OCI-LY1 (cell line): ENCODE measurements around the gene CRAT.

Source experiments
- H2AFZ ChIP-seq: fragments of 200-600 bp; sonication (generic), shearing (Covaris generic); 2 replicates; pipeline ENCODE4 v1.6.0; 2014; ENCODE audit warnings: antibody characterized with exemption, mild to moderate bottlenecking, low read length
- H3F3A ChIP-seq: fragments of 200-600 bp; sonication (generic), shearing (Covaris generic); 2 replicates; pipeline ENCODE4 v1.6.0; 2014; ENCODE audit warnings: mild to moderate bottlenecking, antibody characterized with exemption, low read length, moderate library complexity; ENCODE audit not compliant: insufficient read depth
- H3K27ac ChIP-seq: fragments of 200-600 bp; sonication (generic); 2 replicates; pipeline ENCODE4 v1.5.1; 2014; ENCODE audit warnings: low read length, mixed run types, mild to moderate bottlenecking, low read depth; ENCODE audit not compliant: poor library complexity, severe bottlenecking
- H3K27me3 ChIP-seq: fragments of 200-600 bp; sonication (generic); 2 replicates; pipeline ENCODE4 v1.6.0; 2014; ENCODE audit warnings: antibody characterized with exemption, mild to moderate bottlenecking, low read length, moderate library complexity; ENCODE audit not compliant: insufficient read depth
- H3K36me3 ChIP-seq: fragments of 200-600 bp; sonication (generic); 2 replicates; pipeline ENCODE4 v1.6.1; 2014; ENCODE audit warnings: mild to moderate bottlenecking, antibody characterized with exemption, low read length, moderate library complexity, mixed read lengths; ENCODE audit not compliant: insufficient read depth
- H3K4me1 ChIP-seq: fragments of 200-600 bp; sonication (generic); 2 replicates; pipeline ENCODE4 v1.5.1; 2014; ENCODE audit warnings: mild to moderate bottlenecking, low read length, moderate library complexity; ENCODE audit not compliant: insufficient read depth, severe bottlenecking
- H3K4me2 ChIP-seq: fragments of 200-600 bp; sonication (generic), shearing (Covaris generic); 2 replicates; pipeline ENCODE4 v1.6.1; 2014; ENCODE audit warnings: low read length
- H3K4me3 ChIP-seq: fragments of 200-600 bp; sonication (generic); 2 replicates; pipeline ENCODE4 v1.5.1; 2014; ENCODE audit warnings: low read length, low read depth, mild to moderate bottlenecking, mixed read lengths; ENCODE audit not compliant: poor library complexity, severe bottlenecking
- H3K79me2 ChIP-seq: fragments of 200-600 bp; shearing (Covaris generic); 2 replicates; pipeline ENCODE4 v1.6.1; 2016; ENCODE audit warnings: mixed run types, low read length, mixed read lengths; ENCODE audit not compliant: insufficient read depth
- H3K9ac ChIP-seq: fragments of 200-600 bp; sonication (generic), shearing (Covaris generic); 2 replicates; pipeline ENCODE4 v1.6.1; 2014; ENCODE audit warnings: mild to moderate bottlenecking, low read length, mixed read lengths
- H3K9me2 ChIP-seq: fragments of 200-600 bp; sonication (generic), shearing (Covaris generic); 2 replicates; pipeline ENCODE4 v1.6.1; 2014; ENCODE audit warnings: low read depth, mild to moderate bottlenecking, low read length, mixed read lengths
- H3K9me3 ChIP-seq: fragments of 200-600 bp; shearing (Covaris generic); 2 replicates; pipeline ENCODE4 v1.6.1; 2014; ENCODE audit warnings: low read length, mixed read lengths
- H4K20me1 ChIP-seq: fragments of 200-600 bp; sonication (generic), shearing (Covaris generic); 2 replicates; pipeline ENCODE4 v1.6.0; 2016; ENCODE audit warnings: mild to moderate bottlenecking, low read length; ENCODE audit not compliant: insufficient read depth
- EZH2 ChIP-seq: fragments of 200-600 bp; sonication (generic), shearing (Covaris generic); IDR thresholded peaks from 2 replicates; pipeline ENCODE4 v1.8.0; 2017; ENCODE audit warnings: borderline replicate concordance, mixed run types, mild to moderate bottlenecking, antibody characterized with exemption, low read length, moderate library complexity, mixed read lengths
- TF ChIP-seq, protein P1 (sequence below): fragments of 200-600 bp; sonication (generic), shearing (Covaris generic); IDR thresholded peaks from 2 replicates; pipeline ENCODE4 v1.5.1; 2017; ENCODE audit warnings: mild to moderate bottlenecking, antibody characterized with exemption, low read length, moderate library complexity, mixed read lengths

Gene CRAT

DNA sequence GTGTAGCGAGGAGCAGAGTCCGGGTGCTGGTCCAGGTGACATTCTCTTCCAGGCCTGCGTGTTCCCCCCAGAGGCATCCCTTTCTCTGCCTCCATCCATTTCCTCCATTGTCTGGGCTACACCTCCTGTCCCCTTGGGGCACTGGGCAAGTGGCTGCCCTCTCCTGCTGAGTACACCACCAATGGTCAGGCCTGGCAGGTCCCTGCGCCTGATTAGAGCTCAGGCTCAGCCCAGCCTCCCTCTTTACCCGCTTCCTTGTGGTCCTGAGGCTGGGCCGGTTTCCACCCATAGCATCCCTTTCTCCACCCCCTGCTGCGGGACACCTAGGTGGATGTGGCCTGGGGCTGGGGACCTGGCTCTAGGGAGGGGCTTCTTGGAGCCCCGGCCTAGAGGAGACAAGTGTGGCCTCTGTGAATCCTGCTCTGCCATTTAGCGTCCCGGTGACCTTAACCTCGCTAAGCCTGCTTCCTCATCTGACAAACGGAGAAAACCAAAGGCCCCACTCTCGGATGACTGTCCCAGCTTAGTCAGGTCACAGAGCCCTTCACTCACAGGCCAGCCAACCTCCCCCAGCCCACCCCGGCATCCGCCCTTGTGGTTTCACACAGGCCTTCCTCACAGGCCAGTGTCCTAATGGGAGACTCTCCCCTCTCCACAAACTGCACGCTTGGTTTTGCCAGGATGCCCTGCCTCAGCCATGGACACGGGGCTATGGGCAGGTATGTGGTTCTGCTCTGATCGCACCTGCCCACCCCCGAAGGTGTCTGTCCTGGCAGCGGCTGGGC, 16.8 kb downstream of the CRAT start:
- TF ChIP-seq, protein P1, sequence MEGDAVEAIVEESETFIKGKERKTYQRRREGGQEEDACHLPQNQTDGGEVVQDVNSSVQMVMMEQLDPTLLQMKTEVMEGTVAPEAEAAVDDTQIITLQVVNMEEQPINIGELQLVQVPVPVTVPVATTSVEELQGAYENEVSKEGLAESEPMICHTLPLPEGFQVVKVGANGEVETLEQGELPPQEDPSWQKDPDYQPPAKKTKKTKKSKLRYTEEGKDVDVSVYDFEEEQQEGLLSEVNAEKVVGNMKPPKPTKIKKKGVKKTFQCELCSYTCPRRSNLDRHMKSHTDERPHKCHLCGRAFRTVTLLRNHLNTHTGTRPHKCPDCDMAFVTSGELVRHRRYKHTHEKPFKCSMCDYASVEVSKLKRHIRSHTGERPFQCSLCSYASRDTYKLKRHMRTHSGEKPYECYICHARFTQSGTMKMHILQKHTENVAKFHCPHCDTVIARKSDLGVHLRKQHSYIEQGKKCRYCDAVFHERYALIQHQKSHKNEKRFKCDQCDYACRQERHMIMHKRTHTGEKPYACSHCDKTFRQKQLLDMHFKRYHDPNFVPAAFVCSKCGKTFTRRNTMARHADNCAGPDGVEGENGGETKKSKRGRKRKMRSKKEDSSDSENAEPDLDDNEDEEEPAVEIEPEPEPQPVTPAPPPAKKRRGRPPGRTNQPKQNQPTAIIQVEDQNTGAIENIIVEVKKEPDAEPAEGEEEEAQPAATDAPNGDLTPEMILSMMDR: no peak
- no peak for TF ChIP-seq EZH2
- H3K27me3 ChIP-seq: no peaks in the 10 kb centered on the region
- H3K4me2 ChIP-seq: no peak overlapping the region

DNA sequence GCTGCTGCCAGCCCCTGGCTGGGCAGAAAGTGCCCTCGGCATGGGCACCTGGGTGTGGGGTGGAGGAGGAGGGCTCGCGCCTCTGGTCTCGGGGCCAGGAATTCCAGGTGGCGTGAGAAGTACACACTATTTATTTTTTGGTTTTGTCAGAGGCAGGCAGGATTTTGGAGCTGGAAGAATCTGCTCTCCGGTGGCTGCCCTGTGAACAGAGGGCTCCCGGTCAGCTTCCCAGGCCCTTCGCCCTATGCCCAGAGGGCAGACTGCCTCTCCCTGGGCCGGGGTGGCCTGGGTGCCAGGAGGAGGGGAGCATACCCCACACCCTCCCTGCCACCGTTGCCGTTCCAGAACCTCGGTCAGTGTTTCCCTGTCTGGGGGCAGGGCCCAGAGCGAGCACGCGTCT, 21.3 kb downstream of the CRAT start:
- no peaks in the 10 kb centered on the region for H4K20me1 ChIP-seq

More for the DNA sequence above, 16.8 kb downstream of the CRAT start:
- Histone ChIP-seq H3K79me2 (no peaks in the 10 kb centered on the region), H3K27ac (no peak overlapping the region), H3K36me3 (peaks cover 21% of the 10 kb centered on the region), H2AFZ (no peak overlapping the region), H3K9ac (no peak overlapping the region), H3K4me1 (no peaks in the 10 kb centered on the region), H3K4me3 (no peak overlapping the region), H3F3A (no peaks in the 10 kb centered on the region), H3K9me2 (no peaks in the 10 kb centered on the region), H4K20me1 (no peaks in the 10 kb centered on the region), H3K9me3 (no peaks in the 10 kb centered on the region)

DNA sequence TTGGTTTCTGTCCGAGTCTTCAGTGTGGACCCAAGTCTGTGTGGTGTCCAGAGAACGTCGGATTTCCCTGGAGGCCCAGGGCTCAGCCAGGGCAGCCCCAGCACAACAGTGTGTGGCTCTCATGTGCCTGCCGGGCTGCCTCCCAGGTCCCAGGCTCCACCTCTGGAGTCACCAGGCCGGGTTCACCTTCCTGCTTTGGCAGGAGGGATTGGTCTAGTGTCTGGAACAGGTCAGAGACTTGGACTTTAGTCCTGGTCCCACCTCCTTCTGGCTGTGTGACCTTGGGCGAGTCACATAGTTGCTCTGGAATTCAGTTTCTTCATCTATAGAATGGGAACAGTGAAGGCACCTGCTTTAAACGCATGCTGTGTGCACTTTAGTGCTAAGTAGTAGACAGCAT, 26.5 kb downstream of the CRAT start:
- no peaks in the 10 kb centered on the region for H3K27me3 ChIP-seq
- H3K9me3 ChIP-seq: no peaks in the 10 kb centered on the region
- no peak overlapping the region for H3K4me3 ChIP-seq
- H3K9me2 ChIP-seq: no peaks in the 10 kb centered on the region
- H3K4me2 ChIP-seq: no peak overlapping the region
- H3K79me2 ChIP-seq: peaks cover 8% of the 10 kb centered on the region
- no peaks in the 10 kb centered on the region for H3F3A ChIP-seq
- H3K27ac ChIP-seq: no peak overlapping the region
- no peaks in the 10 kb centered on the region for H4K20me1 ChIP-seq
- TF ChIP-seq, protein P1: no peak
- TF ChIP-seq EZH2: no peak
- no peak overlapping the region for H2AFZ ChIP-seq
- no peak overlapping the region for H3K9ac ChIP-seq
- peaks cover 27% of the 10 kb centered on the region for H3K4me1 ChIP-seq
- H3K36me3 ChIP-seq: peaks cover 33% of the 10 kb centered on the region

More for the DNA sequence above, 21.3 kb downstream of the CRAT start:
- no peak for TF ChIP-seq EZH2
- TF ChIP-seq, protein P1: no peak
- H3K9me2 ChIP-seq: no peaks in the 10 kb centered on the region
- peaks cover 51% of the 10 kb centered on the region for H3K36me3 ChIP-seq
- H3K27ac ChIP-seq: no peak overlapping the region
- no peak overlapping the region for H3K9ac ChIP-seq
- H3K4me1 ChIP-seq: no peaks in the 10 kb centered on the region
- H3K4me3 ChIP-seq: no peak overlapping the region
- H3K27me3 ChIP-seq: no peaks in the 10 kb centered on the region
- no peaks in the 10 kb centered on the region for H3F3A ChIP-seq
- H3K4me2 ChIP-seq: no peak overlapping the region
- no peak overlapping the region for H2AFZ ChIP-seq
- H3K79me2 ChIP-seq: no peaks in the 10 kb centered on the region
- H3K9me3 ChIP-seq: no peaks in the 10 kb centered on the region
